ENCODE results near the gene ARL13B. TPM values are rescaled to one million over a fixed set of nuclear protein-coding genes. Genes with fewer than 3 reads are reported as not detected.
A peak's percentile ranks its signal among the peaks of the same experiment; 100 is the strongest.

Gene ARL13B
- total and polyA plus RNA-seq, 2 of the 13 experiments (the other 11 are each of a cell fraction or from before 2014, with no cell fraction given) = 2.2 to 9.6 TPM

- Histone ChIP-seq H3K4me3 (replicated peaks in 1 of 3; ENCODE audit: insufficient read depth in 1 of 3, low read depth in 2 of 3, low read length in 3 of 3) (no peak overlapping the region), H3K9me3 (ENCODE audit: low read length) (no peaks in the 10 kb centered on the region), H3K4me1 (ENCODE audit: insufficient read depth, low read length) (peaks cover 27% of the 10 kb centered on the region), H3K36me3 (replicated peaks in 1 of 2; ENCODE audit: control insufficient read depth in 1 of 2, insufficient read depth in 2 of 2, low read length in 2 of 2) (peaks cover 0 to 3% of the 10 kb centered on the region in 2 experiments; a peak in 1 of 5 replicates), H3K9ac (ENCODE audit: insufficient read depth, low read depth, low read length) (no peak overlapping the region), H4K20me1 (ENCODE audit: insufficient read depth, low read length) (no peaks in the 10 kb centered on the region), H3K79me2 (ENCODE audit: insufficient read depth, low read length) (no peaks in the 10 kb centered on the region), H3K4me2 (ENCODE audit: low read depth, low read length) (no peak overlapping the region; the same call in 1 of the 2 replicates), H3K27ac (ENCODE audit: extremely low read length, insufficient read depth, low read length) (no peak overlapping the region), H3K27me3 (ENCODE audit: control insufficient read depth in 1 of 2, insufficient read depth in 2 of 2, low read length in 2 of 2) (no peaks in the 10 kb centered on the region), H2AFZ (ENCODE audit: low read length) (no peak overlapping the region)
- in situ Hi-C loops (cut with HindIII; ENCODE audit: extremely low pct_ligation_motif_present, low pct_unique_long_range_greater_than_20kb) (no loop called here), intact Hi-C loops (cut with micrococcal nuclease; ENCODE audit: unreplicated experiment) (no loop called here)
- FAIRE-seq (no peak), ATAC-seq (peak; percentile 84), DNase-seq (ENCODE audit: low spot score) (peak; percentile 21)
- POLR2A ChIA-PET = interaction anchor here (2.0 kb wide), 1 partner anchor 20 kb away, joined by 6 read pairs; the partner anchor contains the start of genes DHFR2 and NSUN3
- 73% methylated on average over 4 of the region's 4 CpGs for WGBS (ENCODE audit: low lambda C conversion rate)
- CTCF ChIA-PET (ENCODE audit: low intra/inter-chr PET ratio, low total read pairs) = no interaction called here
- no TSS peak for BruUV-seq (replicated peaks)
- TF ChIP-seq ZSCAN25 (CRISPR knock-in tag; IDR thresholded peaks at IDR 0.05) = no peak
- no peak for TF ChIP-seq ZMAT3 (CRISPR knock-in tag; conservative IDR thresholded peaks at IDR 0.05)
- peak; percentile 40; the same call in 1 of the 2 replicates for TF ChIP-seq NFYC (CRISPR knock-in tag; IDR thresholded peaks at IDR 0.05)
- peak; percentile 37; the same call in 1 of the 2 replicates for TF ChIP-seq ZMYM4 (CRISPR knock-in tag; IDR thresholded peaks at IDR 0.05)
- TF ChIP-seq ZNF800 (CRISPR knock-in tag; IDR thresholded peaks at IDR 0.05) = no peak
- TF ChIP-seq ZNF644 (CRISPR knock-in tag; IDR thresholded peaks at IDR 0.05; ENCODE audit: low read depth) = no peak
- TF ChIP-seq POLR2AphosphoS2 (IDR thresholded peaks at IDR 0.05; ENCODE audit: low read depth, low read length) = no peak
- no peak for TF ChIP-seq ZNF790 (CRISPR knock-in tag; IDR thresholded peaks at IDR 0.05; ENCODE audit: borderline replicate concordance)
- TF ChIP-seq, protein P1, sequence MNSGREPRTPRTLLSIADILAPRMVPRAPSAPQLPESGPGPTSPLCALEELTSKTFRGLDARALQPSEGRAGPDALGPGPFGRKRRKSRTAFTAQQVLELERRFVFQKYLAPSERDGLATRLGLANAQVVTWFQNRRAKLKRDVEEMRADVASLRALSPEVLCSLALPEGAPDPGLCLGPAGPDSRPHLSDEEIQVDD (CRISPR knock-in tag; IDR thresholded peaks at IDR 0.05; ENCODE audit: borderline replicate concordance) = no peak
- no peak for TF ChIP-seq TP53 (CRISPR knock-in tag; conservative IDR thresholded peaks at IDR 0.05)
- TF ChIP-seq ZNF776 (CRISPR knock-in tag; IDR thresholded peaks at IDR 0.05) = no peak
- no peak for TF ChIP-seq ZKSCAN5 (CRISPR knock-in tag; IDR thresholded peaks at IDR 0.05)
- no peak for TF ChIP-seq HMG20B (CRISPR knock-in tag; conservative IDR thresholded peaks at IDR 0.05)
- no peak for TF ChIP-seq HMGXB4 (CRISPR knock-in tag; IDR thresholded peaks at IDR 0.05; ENCODE audit: borderline replicate concordance in 1 of 2, low read depth in 1 of 2)
- no peak for TF ChIP-seq THYN1 (CRISPR knock-in tag; IDR thresholded peaks at IDR 0.05; ENCODE audit: borderline replicate concordance, low read depth)
- no peak for TF ChIP-seq ZNF33B (CRISPR knock-in tag; IDR thresholded peaks at IDR 0.05)
- no peak for TF ChIP-seq ATF7 (IDR thresholded peaks at IDR 0.05)
- TF ChIP-seq ATF7 (CRISPR knock-in tag; IDR thresholded peaks at IDR 0.05) = no peak
- no peak for TF ChIP-seq ZNF180 (CRISPR knock-in tag; IDR thresholded peaks at IDR 0.05; ENCODE audit: borderline replicate concordance, low read depth)
- no peak for TF ChIP-seq ZFP62 (CRISPR knock-in tag; IDR thresholded peaks at IDR 0.05)
- TF ChIP-seq, protein P2, sequence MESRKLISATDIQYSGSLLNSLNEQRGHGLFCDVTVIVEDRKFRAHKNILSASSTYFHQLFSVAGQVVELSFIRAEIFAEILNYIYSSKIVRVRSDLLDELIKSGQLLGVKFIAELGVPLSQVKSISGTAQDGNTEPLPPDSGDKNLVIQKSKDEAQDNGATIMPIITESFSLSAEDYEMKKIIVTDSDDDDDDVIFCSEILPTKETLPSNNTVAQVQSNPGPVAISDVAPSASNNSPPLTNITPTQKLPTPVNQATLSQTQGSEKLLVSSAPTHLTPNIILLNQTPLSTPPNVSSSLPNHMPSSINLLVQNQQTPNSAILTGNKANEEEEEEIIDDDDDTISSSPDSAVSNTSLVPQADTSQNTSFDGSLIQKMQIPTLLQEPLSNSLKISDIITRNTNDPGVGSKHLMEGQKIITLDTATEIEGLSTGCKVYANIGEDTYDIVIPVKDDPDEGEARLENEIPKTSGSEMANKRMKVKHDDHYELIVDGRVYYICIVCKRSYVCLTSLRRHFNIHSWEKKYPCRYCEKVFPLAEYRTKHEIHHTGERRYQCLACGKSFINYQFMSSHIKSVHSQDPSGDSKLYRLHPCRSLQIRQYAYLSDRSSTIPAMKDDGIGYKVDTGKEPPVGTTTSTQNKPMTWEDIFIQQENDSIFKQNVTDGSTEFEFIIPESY (CRISPR knock-in tag; IDR thresholded peaks at IDR 0.05) = no peak
Observed at GRCh38 chr3:94083261-94083660, 103.3 kb downstream of the ARL13B start.
